NCI-H1694 treated with DMSO at 0.1 percent for 48 hours (cell line): Measurements from ENCODE around the gene ETFBKMT.
"Not testable (repeated sequence)": the region's sequence is repeated elsewhere in the genome, so short reads cannot be mapped to it uniquely, and the experiment has no call there.

Experiments used
- DNase-seq: peaks from one replicate; lab custom pipeline; 2025; lab: John Stamatoyannopoulos, UW

ETFBKMT gene

DNA sequence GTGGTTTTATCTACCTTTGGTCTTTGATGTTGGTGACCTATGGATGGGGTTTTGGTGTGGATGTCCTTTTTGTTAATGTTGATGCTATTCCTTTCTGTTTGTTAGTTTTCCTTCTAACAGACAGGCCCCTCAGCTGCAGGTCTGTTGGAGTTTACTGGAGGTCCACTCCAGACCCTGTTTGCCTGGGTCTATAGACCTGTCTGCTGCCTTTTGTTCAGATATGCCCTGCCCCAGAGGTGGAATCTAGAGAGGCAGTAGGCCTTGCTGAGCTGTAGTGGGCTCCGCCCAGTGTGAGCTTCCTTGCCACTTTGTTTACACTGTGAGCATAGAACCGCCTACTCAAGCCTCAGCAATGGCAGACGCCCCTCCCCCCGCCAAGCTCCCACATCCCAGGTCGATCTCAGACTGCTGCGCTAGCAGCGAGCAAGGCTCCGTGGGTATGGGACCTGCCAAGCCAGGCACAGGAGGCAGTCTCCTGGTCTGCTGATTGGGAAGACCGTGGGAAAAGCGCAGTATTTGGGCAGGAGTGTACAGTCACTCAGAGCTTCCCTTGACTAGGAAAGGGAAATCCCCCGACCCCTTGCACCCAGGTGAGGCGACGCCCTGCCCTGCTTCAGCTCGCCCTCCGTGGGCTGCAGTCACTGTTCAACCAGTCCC lies 59.2 kb downstream of the ETFBKMT start:
- not testable (repeated sequence) for DNase-seq

DNA sequence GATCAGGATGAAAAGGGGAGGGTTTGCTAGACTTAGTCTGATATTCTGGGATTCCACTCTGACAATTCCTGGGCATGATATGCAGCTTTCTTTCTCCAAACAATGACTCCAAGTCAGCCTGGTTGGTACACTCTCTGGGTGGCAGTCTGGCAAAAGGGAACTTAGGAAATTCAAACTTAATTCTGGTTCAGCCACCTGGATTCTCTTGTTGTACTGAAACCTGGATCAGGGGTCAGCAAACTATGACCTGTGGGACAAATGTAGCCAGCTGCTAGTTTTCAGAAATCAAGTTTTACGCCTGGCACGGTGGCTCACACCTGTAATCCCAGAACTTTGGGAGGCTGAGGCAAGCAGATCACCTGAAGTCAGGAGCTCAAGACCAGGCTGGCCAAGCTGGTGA lies 63.1 kb downstream of the ETFBKMT start:
- DNase-seq: no peak
